DND-41 (cell line): Measurements from ENCODE around the gene PDLIM5.

Experiments used
- ATAC-seq: fragments of 200-7000 bp; cut with Tn5 transposase; 3 replicates; pipeline ENCODE4 v1.9.1; 2021; ENCODE audit warnings: low read depth; ENCODE audit not compliant: insufficient read depth
- DNase-seq: peaks from one replicate; pipeline ENCODE4 v3.0.0-alpha.2; 2020
- H2AFZ ChIP-seq: 2 replicates; pipeline ENCODE4 v1.6.0; 2012; ENCODE audit warnings: low read depth, low read length
- H3K27ac ChIP-seq: 2 replicates; pipeline ENCODE4 v1.5.1; 2012; ENCODE audit warnings: low read length, inconsistent platforms
- H3K27me3 ChIP-seq: fragments of 200-600 bp; sonication (generic); 2 replicates; pipeline ENCODE4 v1.6.0; 2012; ENCODE audit warnings: low read length, mild to moderate bottlenecking, inconsistent platforms; ENCODE audit not compliant: insufficient read depth, poor library complexity
- H3K36me3 ChIP-seq: 2 replicates; pipeline ENCODE4 v1.5.1; 2012; ENCODE audit warnings: low read length, inconsistent platforms; ENCODE audit not compliant: insufficient read depth
- H3K4me1 ChIP-seq: 2 replicates; pipeline ENCODE4 v1.5.1; 2012; ENCODE audit warnings: mild to moderate bottlenecking, low read length; ENCODE audit not compliant: insufficient read depth
- H3K4me2 ChIP-seq: 2 replicates; pipeline ENCODE4 v1.6.0; 2012; ENCODE audit warnings: mild to moderate bottlenecking, moderate library complexity, low read length, inconsistent platforms; ENCODE audit not compliant: insufficient read depth
- H3K4me3 ChIP-seq, 2 experiments: fragments of 200-600 bp in 1 of 2; shearing (Covaris generic) in 1 of 2; 2 replicates each; pipeline ENCODE4 v1.5.1; 2012 to 2016; ENCODE audit warnings: inconsistent platforms in 2 of 2, low read length in 2 of 2, mild to moderate bottlenecking in 2 of 2, low read depth in 1 of 2, moderate library complexity in 1 of 2
- H3K79me2 ChIP-seq: 2 replicates; pipeline ENCODE4 v1.6.0; 2012; ENCODE audit warnings: low read length, inconsistent platforms; ENCODE audit not compliant: insufficient read depth
- H3K9ac ChIP-seq: 2 replicates; pipeline ENCODE4 v1.6.0; 2012; ENCODE audit warnings: low read depth, mild to moderate bottlenecking, inconsistent platforms, low read length, moderate library complexity
- H3K9me3 ChIP-seq: 2 replicates; pipeline ENCODE4 v1.5.1; 2012; ENCODE audit warnings: low read length, moderate library complexity, mild to moderate bottlenecking, inconsistent platforms; ENCODE audit not compliant: insufficient read depth, severe bottlenecking
- H4K20me1 ChIP-seq: 2 replicates; pipeline ENCODE4 v1.6.0; 2012; ENCODE audit warnings: low read length; ENCODE audit not compliant: insufficient read depth
- CTCF ChIP-seq: IDR thresholded peaks from 2 replicates; pipeline ENCODE4 v1.5.1; 2012; ENCODE audit warnings: borderline replicate concordance, low read length, moderate library complexity, mild to moderate bottlenecking; ENCODE audit not compliant: poor library complexity, severe bottlenecking; ENCODE audit errors: extremely low read depth
- EZH2 ChIP-seq: IDR thresholded peaks from 3 replicates; pipeline ENCODE4 v1.6.1; 2012; ENCODE audit warnings: borderline replicate concordance, low read depth, mild to moderate bottlenecking, moderate library complexity, low read length, inconsistent platforms; ENCODE audit not compliant: severe bottlenecking

The PDLIM5 gene

GRCh38 chr4:94410678-94411206, 41.0 kb upstream of the PDLIM5 start:
- no peak for DNase-seq
- Histone ChIP-seq H2AFZ (no peak overlapping the region), H3K9me3 (no peaks in the 10 kb centered on the region), H3K36me3 (no peaks in the 10 kb centered on the region), H3K79me2 (no peaks in the 10 kb centered on the region), H3K4me3 (no peak overlapping the region), H3K9ac (no peak overlapping the region), H3K27ac (no peak overlapping the region), H4K20me1 (no peaks in the 10 kb centered on the region), H3K4me2 (no peak overlapping the region), H3K4me1 (no peaks in the 10 kb centered on the region), H3K27me3 (no peaks in the 10 kb centered on the region)
- no peak for TF ChIP-seq EZH2
- TF ChIP-seq CTCF, result no peak
- ATAC-seq, result no peak

GRCh38 chr4:94411296-94411695, 40.4 kb upstream of the PDLIM5 start:
- no peak overlapping the region for H3K4me2 ChIP-seq
- ATAC-seq (no peak), DNase-seq (no peak)
- no peaks in the 10 kb centered on the region for H4K20me1 ChIP-seq
- H3K4me1 ChIP-seq, result no peaks in the 10 kb centered on the region
- H3K36me3 ChIP-seq, result no peaks in the 10 kb centered on the region
- H3K27me3 ChIP-seq, result no peaks in the 10 kb centered on the region
- H3K9ac ChIP-seq, result no peak overlapping the region
- no peaks in the 10 kb centered on the region for H3K9me3 ChIP-seq
- no peaks in the 10 kb centered on the region for H3K79me2 ChIP-seq
- no peak overlapping the region for H2AFZ ChIP-seq
- TF ChIP-seq CTCF, result no peak
- TF ChIP-seq EZH2, result no peak
- no peak overlapping the region for H3K4me3 ChIP-seq
- no peak overlapping the region for H3K27ac ChIP-seq

DNA sequence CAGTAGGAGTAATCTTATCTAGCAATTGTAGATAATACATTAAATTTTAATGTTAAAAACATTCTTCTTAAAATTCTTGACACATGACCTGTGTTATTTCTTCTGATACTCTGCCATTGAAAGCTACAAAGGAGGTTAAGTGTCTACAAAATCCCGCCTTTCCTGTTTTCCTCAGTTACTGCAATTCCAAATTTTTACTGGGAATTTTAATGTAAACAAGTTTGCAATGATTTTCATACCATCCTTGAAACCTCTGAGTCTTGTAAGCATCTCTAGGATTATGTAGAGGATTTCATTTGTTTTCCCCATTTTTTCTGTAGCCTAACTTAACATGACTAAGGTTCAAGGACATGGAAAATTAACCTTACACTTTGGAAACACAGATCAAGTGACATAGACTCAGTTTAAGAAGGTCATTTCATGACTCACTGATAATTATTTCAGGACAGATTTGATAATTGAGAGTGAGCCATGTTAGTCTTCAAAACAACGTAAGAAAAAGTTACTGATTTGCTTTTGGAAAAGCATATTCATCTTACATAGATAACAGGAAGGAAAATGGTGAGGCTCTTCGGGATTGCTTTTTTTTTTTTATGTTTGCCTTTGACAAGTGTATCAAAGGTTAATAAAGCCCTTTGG, 39.6 kb upstream of the PDLIM5 start:
- Histone ChIP-seq H3K4me2 (no peak overlapping the region), H3K27me3 (no peaks in the 10 kb centered on the region), H3K79me2 (no peaks in the 10 kb centered on the region), H3K4me3 (no peak overlapping the region), H3K9me3 (no peaks in the 10 kb centered on the region), H3K27ac (no peak overlapping the region), H3K9ac (no peak overlapping the region), H2AFZ (no peak overlapping the region), H3K36me3 (no peaks in the 10 kb centered on the region), H4K20me1 (no peaks in the 10 kb centered on the region), H3K4me1 (no peaks in the 10 kb centered on the region)
- DNase-seq (no peak), ATAC-seq (no peak)
- TF ChIP-seq CTCF, result no peak
- TF ChIP-seq EZH2, result no peak

GRCh38 chr4:94412658-94413038, 39.1 kb upstream of the PDLIM5 start:
- no peaks in the 10 kb centered on the region for H3K36me3 ChIP-seq
- H2AFZ ChIP-seq, result no peak overlapping the region
- TF ChIP-seq CTCF (no peak), EZH2 (no peak)
- no peak overlapping the region for H3K27ac ChIP-seq
- H3K9ac ChIP-seq, result no peak overlapping the region
- DNase-seq (no peak), ATAC-seq (no peak)
- H3K4me2 ChIP-seq, result no peak overlapping the region
- H3K4me3 ChIP-seq, result no peak overlapping the region
- no peaks in the 10 kb centered on the region for H3K4me1 ChIP-seq
- no peaks in the 10 kb centered on the region for H3K79me2 ChIP-seq
- H3K9me3 ChIP-seq, result no peaks in the 10 kb centered on the region
- no peaks in the 10 kb centered on the region for H3K27me3 ChIP-seq
- no peaks in the 10 kb centered on the region for H4K20me1 ChIP-seq
